Tibial nerve (tissue), 4 donors: Measurements from ENCODE around the gene ATF5.

Source experiments
- EP300 ChIP-seq, 2 donors: sonication (generic); formaldehyde crosslinking; IDR thresholded peaks; one replicate each; pipeline ENCODE4 v1.6.1; 2017; ENCODE audit warnings: antibody characterized with exemption in 2 of 2, mild to moderate bottlenecking in 1 of 2
- TF ChIP-seq, protein P1 (sequence below), 5 experiments: fragments of 200-600 bp in 3 of 5; fragments of 450-650 bp in 2 of 5; sonication (generic) in 3 of 5; IDR thresholded peaks; one replicate each; pipeline ENCODE4 v1.5.1; 2016 to 2019; ENCODE audit warnings: antibody characterized with exemption in 5 of 5, mild to moderate bottlenecking in 3 of 5, moderate library complexity in 2 of 5

DNA sequence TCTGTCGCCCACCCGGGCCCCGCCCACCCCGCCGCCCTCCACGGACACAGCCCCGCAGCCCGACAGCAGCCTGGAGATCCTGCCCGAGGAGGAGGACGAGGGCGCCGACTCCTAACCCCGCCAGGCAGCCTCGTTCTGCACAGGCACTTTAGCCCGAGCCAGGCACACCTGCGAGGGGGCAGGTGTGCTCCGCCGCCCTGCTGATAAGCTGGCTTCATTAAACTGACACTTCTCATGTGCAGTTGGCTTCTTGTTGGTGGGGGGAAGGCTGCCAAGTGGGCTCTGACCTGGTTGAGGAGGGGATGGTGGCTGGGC is 40.5 kb upstream of the ATF5 start:
- TF ChIP-seq, protein P1, sequence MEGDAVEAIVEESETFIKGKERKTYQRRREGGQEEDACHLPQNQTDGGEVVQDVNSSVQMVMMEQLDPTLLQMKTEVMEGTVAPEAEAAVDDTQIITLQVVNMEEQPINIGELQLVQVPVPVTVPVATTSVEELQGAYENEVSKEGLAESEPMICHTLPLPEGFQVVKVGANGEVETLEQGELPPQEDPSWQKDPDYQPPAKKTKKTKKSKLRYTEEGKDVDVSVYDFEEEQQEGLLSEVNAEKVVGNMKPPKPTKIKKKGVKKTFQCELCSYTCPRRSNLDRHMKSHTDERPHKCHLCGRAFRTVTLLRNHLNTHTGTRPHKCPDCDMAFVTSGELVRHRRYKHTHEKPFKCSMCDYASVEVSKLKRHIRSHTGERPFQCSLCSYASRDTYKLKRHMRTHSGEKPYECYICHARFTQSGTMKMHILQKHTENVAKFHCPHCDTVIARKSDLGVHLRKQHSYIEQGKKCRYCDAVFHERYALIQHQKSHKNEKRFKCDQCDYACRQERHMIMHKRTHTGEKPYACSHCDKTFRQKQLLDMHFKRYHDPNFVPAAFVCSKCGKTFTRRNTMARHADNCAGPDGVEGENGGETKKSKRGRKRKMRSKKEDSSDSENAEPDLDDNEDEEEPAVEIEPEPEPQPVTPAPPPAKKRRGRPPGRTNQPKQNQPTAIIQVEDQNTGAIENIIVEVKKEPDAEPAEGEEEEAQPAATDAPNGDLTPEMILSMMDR (IDR thresholded peaks at IDR 0.05), result no peak
- TF ChIP-seq EP300 (IDR thresholded peaks at IDR 0.05), result no peak
